ENCODE data around the gene BAAT. TPM values are rescaled to one million over a fixed set of nuclear protein-coding genes. Genes with fewer than 3 reads are reported as not detected.

BAAT gene
- total RNA-seq, 8 experiments from 2014 or later = 0.10 to 0.46 (median 0.22) TPM; not detected in 1

- Histone ChIP-seq H3K4me3 (no peak overlapping the region), H3K4me1 (replicated peaks in 1 of 2) (no peaks in the 10 kb centered on the region), H3K27ac (no peak overlapping the region)
- ATAC-seq (replicated peaks in 6 of 8) = no peak
- in situ Hi-C loops (cut with MboI; ENCODE audit: low pct_unique_long_range_greater_than_20kb in 2 of 9, low sequenced_read_pairs in 9 of 9, unreplicated experiment in 9 of 9) = no loop called here
Observed at GRCh38 chr9:101415578-101415977, 30.8 kb upstream of the BAAT start.

GRCh38 chr9:101414839-101415238 is 30.0 kb upstream of the BAAT start:
- ATAC-seq (replicated peaks in 6 of 8) = no peak
- Histone ChIP-seq H3K27ac (no peak overlapping the region), H3K4me3 (no peak overlapping the region), H3K4me1 (replicated peaks in 1 of 2) (no peaks in the 10 kb centered on the region)
- in situ Hi-C loops (cut with MboI; ENCODE audit: low pct_unique_long_range_greater_than_20kb in 2 of 9, low sequenced_read_pairs in 9 of 9, unreplicated experiment in 9 of 9) = no loop called here

DNA sequence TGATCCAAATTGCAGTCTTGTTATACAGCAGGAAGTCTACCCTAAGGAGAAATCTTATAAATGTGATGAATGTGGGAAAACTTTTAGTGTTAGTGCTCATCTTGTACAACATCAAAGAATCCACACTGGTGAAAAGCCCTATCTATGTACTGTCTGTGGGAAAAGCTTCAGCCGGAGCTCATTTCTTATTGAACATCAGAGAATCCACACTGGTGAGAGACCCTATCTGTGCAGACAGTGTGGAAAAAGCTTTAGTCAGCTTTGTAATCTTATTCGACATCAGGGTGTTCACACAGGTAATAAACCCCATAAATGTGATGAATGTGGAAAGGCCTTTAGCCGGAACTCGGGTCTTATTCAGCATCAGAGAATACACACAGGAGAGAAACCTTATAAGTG is 24.3 kb upstream of the BAAT start:
- no peak for ATAC-seq (replicated peaks in 6 of 8)
- Histone ChIP-seq H3K4me3 (no peak overlapping the region), H3K27ac (no peak overlapping the region), H3K4me1 (replicated peaks in 1 of 2) (no peaks in the 10 kb centered on the region)
- in situ Hi-C loops (cut with MboI; ENCODE audit: low pct_unique_long_range_greater_than_20kb in 2 of 9, low sequenced_read_pairs in 9 of 9, unreplicated experiment in 9 of 9) = no loop called here
- 87 to 100% (median 96%) methylated on average over 1 to 4 of the region's 4 CpGs; no CpG with 5 or more reads in 1 of the 10 experiments for WGBS, 10 experiments

GRCh38 chr9:101408374-101409078 is 23.7 kb upstream of the BAAT start:
- WGBS, 10 experiments = 92 to 100% (median 98%) methylated on average over 1 to 5 of the region's 5 CpGs; no CpG with 5 or more reads in 1 of the 10 experiments
- H3K4me3 ChIP-seq = no peak overlapping the region
- no peak overlapping the region for H3K27ac ChIP-seq
- no peak for ATAC-seq (replicated peaks in 6 of 8)
- H3K4me1 ChIP-seq (replicated peaks in 1 of 2) = no peaks in the 10 kb centered on the region
- in situ Hi-C loops (cut with MboI; ENCODE audit: low pct_unique_long_range_greater_than_20kb in 2 of 9, low sequenced_read_pairs in 9 of 9, unreplicated experiment in 9 of 9) = no loop called here

DNA sequence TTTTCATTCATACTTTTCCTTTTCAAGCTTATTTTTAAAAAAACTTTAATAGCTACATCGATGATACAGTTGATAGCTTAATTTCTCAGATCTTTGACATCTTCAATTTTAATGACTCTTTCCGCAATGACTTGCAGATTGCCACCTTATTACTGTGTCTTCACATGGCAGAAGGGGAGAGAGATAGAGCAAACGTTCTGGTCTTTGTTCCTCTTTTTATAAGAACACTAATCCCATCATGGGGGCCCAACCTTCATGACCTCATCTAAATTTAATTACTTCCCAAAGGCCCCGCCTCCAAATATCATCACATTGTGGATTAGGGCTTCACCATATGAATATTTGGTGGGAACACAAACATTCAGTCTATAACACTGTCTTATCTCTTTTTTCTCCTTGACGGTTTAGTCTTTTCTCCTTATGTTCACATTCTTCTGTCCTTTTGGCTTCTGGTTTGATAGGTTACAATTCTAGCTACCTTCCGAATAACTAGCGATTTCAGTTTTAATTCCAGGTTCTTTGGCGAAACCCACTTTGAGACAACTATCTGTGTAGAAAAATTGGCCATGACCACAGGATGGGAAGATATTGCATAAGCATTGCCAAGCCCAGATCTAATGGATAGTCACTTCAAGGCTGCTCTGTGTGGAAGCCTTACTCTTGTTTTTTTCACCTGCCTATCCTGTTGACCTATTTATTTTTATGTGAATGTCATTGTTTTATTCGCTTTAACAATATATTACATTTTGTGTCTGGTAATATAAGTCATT is 18.9 kb upstream of the BAAT start:
- 86 to 100% (median 96%) methylated on average over 3 to 9 of the region's 9 CpGs for WGBS, 10 experiments
- in situ Hi-C loops (cut with MboI; ENCODE audit: low pct_unique_long_range_greater_than_20kb in 2 of 9, low sequenced_read_pairs in 9 of 9, unreplicated experiment in 9 of 9) = no loop called here
- ATAC-seq (replicated peaks in 6 of 8) = no peak
- H3K27ac ChIP-seq = no peak overlapping the region
- no peak overlapping the region for H3K4me3 ChIP-seq
- peaks cover 6 to 11% of the 10 kb centered on the region in 2 donors for H3K4me1 ChIP-seq (replicated peaks in 1 of 2)

DNA sequence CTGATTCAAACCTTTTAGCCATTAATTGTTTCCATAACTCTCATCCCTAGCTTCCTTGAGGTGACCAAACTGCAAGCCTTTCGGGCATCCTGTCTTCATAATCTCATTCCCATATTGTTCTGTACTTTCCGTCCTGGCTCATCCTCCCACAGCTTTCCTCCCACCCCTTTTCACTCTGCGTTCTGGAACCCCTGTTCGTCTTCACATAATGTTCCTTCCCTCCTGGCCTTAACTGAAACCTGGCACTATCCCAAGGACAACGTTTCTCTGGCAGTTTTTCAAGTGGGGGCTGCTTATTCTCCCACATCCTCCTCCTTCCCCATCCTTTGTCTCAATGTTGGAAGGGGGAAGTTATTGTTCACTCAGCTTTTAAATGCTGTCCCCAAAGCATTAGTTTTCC is 15.3 kb upstream of the BAAT start:
- Histone ChIP-seq H3K27ac (no peak overlapping the region), H3K4me1 (replicated peaks in 1 of 2) (peaks cover 6 to 18% of the 10 kb centered on the region in 2 donors), H3K4me3 (peak overlapping the region in 2 of 5 donors; percentile 80 to 85)
- 50 to 100% (median 76%) methylated on average over 1 to 5 of the region's 5 CpGs; no CpG with 5 or more reads in 1 of the 10 experiments for WGBS, 10 experiments
- in situ Hi-C loops (cut with MboI; ENCODE audit: low pct_unique_long_range_greater_than_20kb in 2 of 9, low sequenced_read_pairs in 9 of 9, unreplicated experiment in 9 of 9) = no loop called here
- ATAC-seq (replicated peaks in 6 of 8) = no peak

DNA sequence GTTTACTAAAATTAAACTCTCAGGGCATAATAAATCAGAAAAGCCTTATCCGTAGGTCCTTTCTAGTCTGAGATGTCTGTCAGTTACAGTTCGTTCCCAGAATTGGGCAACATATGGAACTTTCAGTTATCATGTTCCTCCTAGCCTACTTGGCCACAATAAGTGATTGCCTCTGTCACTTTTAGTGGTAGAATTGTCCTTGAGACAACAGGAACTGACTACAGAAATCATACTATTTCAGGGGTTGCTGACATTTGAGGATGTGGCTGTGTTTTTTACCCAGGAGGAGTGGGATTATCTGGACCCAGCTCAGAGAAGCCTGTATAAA is 14.8 kb upstream of the BAAT start:
- H3K27ac ChIP-seq = no peak overlapping the region
- peaks cover 6 to 18% of the 10 kb centered on the region in 2 donors for H3K4me1 ChIP-seq (replicated peaks in 1 of 2)
- peak overlapping the region; percentile 49 to 85 (median 74) for H3K4me3 ChIP-seq
- ATAC-seq (replicated peaks in 6 of 8) = no peak
- in situ Hi-C loops (cut with MboI; ENCODE audit: low pct_unique_long_range_greater_than_20kb in 2 of 9, low sequenced_read_pairs in 9 of 9, unreplicated experiment in 9 of 9) = no loop called here
- WGBS, 10 experiments = 0 to 33% (median 8%) methylated on average over 1 to 2 of the region's 2 CpGs; no CpG with 5 or more reads in 5 of the 10 experiments

- peak overlapping the region; percentile 65 to 84 for H3K27ac ChIP-seq
- in situ Hi-C loops (cut with MboI; ENCODE audit: low pct_unique_long_range_greater_than_20kb in 2 of 9, low sequenced_read_pairs in 9 of 9, unreplicated experiment in 9 of 9) = no loop called here
- H3K4me3 ChIP-seq = peak overlapping the region; percentile 49 to 85 (median 74)
- 0% methylated on average over 1 to 5 of the region's 28 CpGs; no CpG with 5 or more reads in 5 of the 10 experiments for WGBS, 10 experiments
- ATAC-seq (replicated peaks in 6 of 8) = peak in 3 of 8 experiments; percentile 13 to 41 (median 17)
- peaks cover 6 to 18% of the 10 kb centered on the region in 2 donors for H3K4me1 ChIP-seq (replicated peaks in 1 of 2)
Observed at GRCh38 chr9:101398930-101399642, 14.3 kb upstream of the BAAT start.

- H3K4me3 ChIP-seq = peak within 1 kb of the TSS; percentile 49 to 85 (median 74)
- peak within 1 kb of the TSS; percentile 84 to 90 for H3K27ac ChIP-seq
- 0 to 20% (median 0%) methylated on average over 1 to 21 of the region's 44 CpGs for WGBS, 10 experiments
- ATAC-seq (replicated peaks in 6 of 8) = peak; percentile 94 to 98 (median 98)
- in situ Hi-C loops (cut with MboI; ENCODE audit: low pct_unique_long_range_greater_than_20kb in 2 of 9, low sequenced_read_pairs in 9 of 9, unreplicated experiment in 9 of 9) = no loop called here
- H3K4me1 ChIP-seq (replicated peaks in 1 of 2) = peaks cover 6 to 18% of the 10 kb centered on the region in 2 donors
Observed at GRCh38 chr9:101398068-101398929, 13.5 kb upstream of the BAAT start, which contains the start of the genes MRPL50 and ZNF189. Gene MRPL50 (minus strand): TSS chr9:101398618. CDS start chr9:101398592, 26 bp downstream. Gene ZNF189 (plus strand): TSS chr9:101398851. CDS start chr9:101399157, 306 bp downstream.

DNA sequence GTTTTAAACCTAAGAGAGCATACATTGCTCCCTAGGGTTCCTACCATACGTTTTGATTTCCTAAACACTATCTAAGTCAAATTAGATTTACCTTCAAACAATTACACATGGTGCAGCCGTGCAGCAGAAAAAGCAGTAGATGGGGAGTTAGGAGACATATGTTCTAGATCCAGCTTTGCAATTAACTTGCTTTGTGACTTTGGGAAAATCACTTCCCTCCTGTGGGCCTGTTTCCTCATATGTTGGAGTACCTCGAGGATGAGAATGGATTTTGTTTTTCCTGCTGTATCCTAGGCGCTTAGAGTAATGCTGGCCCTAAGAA is 12.9 kb upstream of the BAAT start:
- H3K4me3 ChIP-seq = peak overlapping the region; percentile 49 to 85 (median 74)
- 0 to 8% (median 0%) methylated on average over 2 to 4 of the region's 4 CpGs; no CpG with 5 or more reads in 1 of the 10 experiments for WGBS, 10 experiments
- in situ Hi-C loops (cut with MboI; ENCODE audit: low pct_unique_long_range_greater_than_20kb in 2 of 9, low sequenced_read_pairs in 9 of 9, unreplicated experiment in 9 of 9) = no loop called here
- peak overlapping the region; percentile 78 to 90 for H3K27ac ChIP-seq
- ATAC-seq (replicated peaks in 6 of 8) = no peak
- H3K4me1 ChIP-seq (replicated peaks in 1 of 2) = peaks cover 6 to 18% of the 10 kb centered on the region in 2 donors

- in situ Hi-C loops (cut with MboI; ENCODE audit: low pct_unique_long_range_greater_than_20kb in 2 of 9, low sequenced_read_pairs in 9 of 9, unreplicated experiment in 9 of 9) = no loop called here
- H3K27ac ChIP-seq = no peak overlapping the region
- no peak for ATAC-seq (replicated peaks in 6 of 8)
- H3K4me1 ChIP-seq (replicated peaks in 1 of 2) = peaks cover 3 to 11% of the 10 kb centered on the region in 2 donors
- 89 to 100% (median 100%) methylated on average over 1 of the region's 1 CpG; no CpG with 5 or more reads in 3 of the 10 experiments for WGBS, 10 experiments
- H3K4me3 ChIP-seq = no peak overlapping the region
Observed at GRCh38 chr9:101394687-101395086, 9.9 kb upstream of the BAAT start.

DNA sequence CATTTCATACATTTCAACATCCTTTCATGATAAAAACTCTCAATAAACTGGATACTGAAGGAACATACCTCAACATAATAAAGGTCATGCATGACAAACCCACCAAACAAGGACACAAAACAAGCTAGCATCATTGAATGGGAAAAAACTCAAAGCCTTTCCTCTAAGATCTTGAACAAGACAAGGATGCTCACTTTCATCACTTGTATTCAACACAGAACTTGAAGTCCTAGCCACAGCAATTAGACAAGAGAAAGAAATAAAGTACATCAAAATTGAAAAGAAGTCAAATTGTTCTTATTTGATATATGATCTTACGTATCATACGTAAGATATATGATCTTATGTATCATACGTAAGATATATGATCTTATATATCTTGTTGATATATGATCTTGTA is 8.3 kb upstream of the BAAT start:
- WGBS, 10 experiments = 91 to 100% (median 99%) methylated on average over 1 to 3 of the region's 3 CpGs
- in situ Hi-C loops (cut with MboI; ENCODE audit: low pct_unique_long_range_greater_than_20kb in 2 of 9, low sequenced_read_pairs in 9 of 9, unreplicated experiment in 9 of 9) = no loop called here
- no peak for ATAC-seq (replicated peaks in 6 of 8)
- Histone ChIP-seq H3K27ac (no peak overlapping the region), H3K4me3 (no peak overlapping the region), H3K4me1 (replicated peaks in 1 of 2) (peaks cover 0 to 8% of the 10 kb centered on the region in 2 donors)
